Calu3 (cell line): Measurements from ENCODE around the gene NRG3. TPM values are rescaled to one million over a fixed set of nuclear protein-coding genes. Genes with fewer than 3 reads are reported as not detected.

Source experiments
- BruUV-seq: library from RNA; stranded (reverse); fragments of 400-500 nt; replicated peaks from 2 replicates; lab custom pipeline; 2021; lab: Mats Ljungman, UMichigan
- CTCF ChIA-PET: fragments of 300-600 bp; sonication (Branson Sonifier 250); formaldehyde crosslinking; loops from one replicate; lab custom pipeline; 2022; ENCODE audit warnings: antibody characterized with exemption; lab: Charles Lee
- DNase-seq: peaks from one replicate; pipeline ENCODE4 v3.0.0; 2022
- H3K27ac Mint-ChIP-seq: one replicate; pipeline ENCODE4 v1.8.0; 2022; ENCODE audit warnings: mixed read lengths; ENCODE audit not compliant: unreplicated experiment
- H3K27me3 Mint-ChIP-seq: one replicate; pipeline ENCODE4 v1.8.0; 2022; ENCODE audit warnings: mixed read lengths; ENCODE audit not compliant: unreplicated experiment
- H3K36me3 Mint-ChIP-seq: one replicate; pipeline ENCODE4 v1.8.0; 2022; ENCODE audit warnings: mild to moderate bottlenecking, moderate library complexity, mixed read lengths; ENCODE audit not compliant: insufficient read depth, unreplicated experiment
- H3K4me1 Mint-ChIP-seq: one replicate; pipeline ENCODE4 v1.8.0; 2022; ENCODE audit warnings: mild to moderate bottlenecking, low read depth, mixed read lengths; ENCODE audit not compliant: unreplicated experiment
- H3K4me3 Mint-ChIP-seq: one replicate; pipeline ENCODE4 v1.8.0; 2022; ENCODE audit warnings: mild to moderate bottlenecking, low read depth, moderate library complexity, mixed read lengths; ENCODE audit not compliant: unreplicated experiment
- H3K9me3 Mint-ChIP-seq: one replicate; pipeline ENCODE4 v1.8.0; 2022; ENCODE audit warnings: low read depth, mixed read lengths; ENCODE audit not compliant: unreplicated experiment
- intact Hi-C: fragments of 100-400 bp; cut with micrococcal nuclease; formaldehyde crosslinking; loops from one replicate; pipeline ENCODE4 v1.10.0; 2022; ENCODE audit not compliant: unreplicated experiment
- total RNA-seq: library from RNA; stranded (reverse); gene quantifications from 2 replicates; pipeline ENCODE4 v1.2.3, GENCODE V29; 2022
- TF ChIP-seq, protein P1 (sequence below): fragments of 200-600 bp; IDR thresholded peaks from one replicate; pipeline ENCODE4 v1.8.0; 2022; ENCODE audit warnings: antibody characterized with exemption; ENCODE audit not compliant: unreplicated experiment

The NRG3 gene
- total RNA-seq, 1 experiment from 2014 or later: 46.3 TPM

DNA sequence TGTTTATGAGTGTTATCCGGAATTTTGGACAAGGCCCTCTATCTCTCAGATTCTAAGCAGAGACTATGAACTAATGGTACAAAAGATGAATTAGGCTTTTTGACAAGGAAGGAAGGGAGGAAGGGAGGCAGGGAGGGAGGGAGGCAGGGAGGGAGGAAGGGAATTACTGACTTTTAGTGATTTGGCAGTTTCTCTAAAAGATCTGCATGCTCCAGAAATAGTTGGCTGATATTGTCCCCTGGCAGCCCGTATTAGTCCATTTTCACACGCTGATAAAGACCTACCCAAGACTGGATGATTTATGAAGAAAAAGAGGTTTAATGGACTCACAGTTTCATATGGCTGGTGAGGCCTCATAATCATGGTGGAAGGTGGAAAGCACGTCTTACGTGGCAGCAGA, 1093.5 kb downstream of the NRG3 start:
- no TSS peak for BruUV-seq
- CTCF ChIA-PET: interaction anchor here (1.5 kb wide), 1 partner anchor 157 kb away, joined by 3 read pairs; no protein-coding TSS in a partner anchor
- intact Hi-C loops: no loop called here

DNA sequence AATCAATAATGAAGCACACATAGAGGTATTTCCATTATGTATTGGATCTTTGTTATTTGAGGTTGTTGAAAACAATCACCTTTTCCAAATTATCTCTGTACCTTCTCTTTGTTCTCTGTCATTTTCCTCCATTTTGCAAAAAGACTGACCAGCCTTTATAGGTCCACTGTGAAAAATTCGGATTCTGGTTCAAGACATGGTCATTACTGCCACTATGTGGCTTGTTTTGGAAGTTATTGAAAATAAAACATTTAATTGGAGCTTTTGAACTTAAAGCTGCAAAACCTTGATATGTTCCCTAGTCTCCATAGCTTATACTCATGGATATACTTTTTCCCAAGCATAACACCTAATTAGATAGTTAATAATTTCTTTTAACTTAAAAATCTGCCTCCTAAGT, 1094.4 kb downstream of the NRG3 start:
- Mint-ChIP-seq H3K9me3 (no peaks in the 10 kb centered on the region), H3K4me3 (no peak overlapping the region), H3K27ac (no peak overlapping the region), H3K36me3 (no peaks in the 10 kb centered on the region), H3K27me3 (no peaks in the 10 kb centered on the region), H3K4me1 (no peaks in the 10 kb centered on the region)
- CTCF ChIA-PET: interaction anchor here (1.5 kb wide), 1 partner anchor 158 kb away, joined by 3 read pairs; no protein-coding TSS in a partner anchor
- no peak for DNase-seq
- intact Hi-C loops: loop anchor here (1.0 kb wide), 1 partner anchor 173 kb away; no protein-coding TSS in a partner anchor
- BruUV-seq: no TSS peak
- TF ChIP-seq, protein P1, sequence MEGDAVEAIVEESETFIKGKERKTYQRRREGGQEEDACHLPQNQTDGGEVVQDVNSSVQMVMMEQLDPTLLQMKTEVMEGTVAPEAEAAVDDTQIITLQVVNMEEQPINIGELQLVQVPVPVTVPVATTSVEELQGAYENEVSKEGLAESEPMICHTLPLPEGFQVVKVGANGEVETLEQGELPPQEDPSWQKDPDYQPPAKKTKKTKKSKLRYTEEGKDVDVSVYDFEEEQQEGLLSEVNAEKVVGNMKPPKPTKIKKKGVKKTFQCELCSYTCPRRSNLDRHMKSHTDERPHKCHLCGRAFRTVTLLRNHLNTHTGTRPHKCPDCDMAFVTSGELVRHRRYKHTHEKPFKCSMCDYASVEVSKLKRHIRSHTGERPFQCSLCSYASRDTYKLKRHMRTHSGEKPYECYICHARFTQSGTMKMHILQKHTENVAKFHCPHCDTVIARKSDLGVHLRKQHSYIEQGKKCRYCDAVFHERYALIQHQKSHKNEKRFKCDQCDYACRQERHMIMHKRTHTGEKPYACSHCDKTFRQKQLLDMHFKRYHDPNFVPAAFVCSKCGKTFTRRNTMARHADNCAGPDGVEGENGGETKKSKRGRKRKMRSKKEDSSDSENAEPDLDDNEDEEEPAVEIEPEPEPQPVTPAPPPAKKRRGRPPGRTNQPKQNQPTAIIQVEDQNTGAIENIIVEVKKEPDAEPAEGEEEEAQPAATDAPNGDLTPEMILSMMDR: no peak

More for the DNA sequence above, 1093.5 kb downstream of the NRG3 start:
- TF ChIP-seq, protein P1: no peak
- no peaks in the 10 kb centered on the region for H3K4me1 Mint-ChIP-seq
- H3K27me3 Mint-ChIP-seq: no peaks in the 10 kb centered on the region
- H3K27ac Mint-ChIP-seq: no peak overlapping the region
- H3K36me3 Mint-ChIP-seq: no peaks in the 10 kb centered on the region
- H3K4me3 Mint-ChIP-seq: no peak overlapping the region
- no peak for DNase-seq
- no peaks in the 10 kb centered on the region for H3K9me3 Mint-ChIP-seq

DNA sequence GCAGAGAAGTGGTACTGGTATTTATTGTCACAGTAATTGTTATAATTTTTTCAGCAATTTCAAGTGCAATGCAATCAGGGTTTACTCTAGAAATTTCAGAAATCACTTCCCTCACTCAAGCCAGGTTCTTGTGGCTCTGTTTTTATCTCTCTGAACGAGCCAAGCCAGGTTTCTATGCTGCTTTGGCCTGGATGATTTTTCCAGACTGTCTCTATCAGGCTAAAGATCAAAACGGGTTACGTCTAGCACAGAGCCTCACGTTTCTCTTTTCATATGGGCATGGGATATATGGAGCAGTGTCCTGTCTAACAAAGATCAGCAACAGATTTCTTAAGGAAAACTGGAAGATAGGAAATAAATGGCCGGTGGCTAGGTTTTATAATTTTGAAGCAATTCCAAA, 1105.3 kb downstream of the NRG3 start:
- no peak overlapping the region for H3K4me3 Mint-ChIP-seq
- TF ChIP-seq, protein P1: no peak
- no peaks in the 10 kb centered on the region for H3K27me3 Mint-ChIP-seq
- H3K9me3 Mint-ChIP-seq: no peaks in the 10 kb centered on the region
- H3K36me3 Mint-ChIP-seq: no peaks in the 10 kb centered on the region
- intact Hi-C loops: no loop called here
- no peak for DNase-seq
- BruUV-seq: no TSS peak
- H3K4me1 Mint-ChIP-seq: peaks cover 7% of the 10 kb centered on the region
- H3K27ac Mint-ChIP-seq: no peak overlapping the region
- CTCF ChIA-PET: no interaction called here

DNA sequence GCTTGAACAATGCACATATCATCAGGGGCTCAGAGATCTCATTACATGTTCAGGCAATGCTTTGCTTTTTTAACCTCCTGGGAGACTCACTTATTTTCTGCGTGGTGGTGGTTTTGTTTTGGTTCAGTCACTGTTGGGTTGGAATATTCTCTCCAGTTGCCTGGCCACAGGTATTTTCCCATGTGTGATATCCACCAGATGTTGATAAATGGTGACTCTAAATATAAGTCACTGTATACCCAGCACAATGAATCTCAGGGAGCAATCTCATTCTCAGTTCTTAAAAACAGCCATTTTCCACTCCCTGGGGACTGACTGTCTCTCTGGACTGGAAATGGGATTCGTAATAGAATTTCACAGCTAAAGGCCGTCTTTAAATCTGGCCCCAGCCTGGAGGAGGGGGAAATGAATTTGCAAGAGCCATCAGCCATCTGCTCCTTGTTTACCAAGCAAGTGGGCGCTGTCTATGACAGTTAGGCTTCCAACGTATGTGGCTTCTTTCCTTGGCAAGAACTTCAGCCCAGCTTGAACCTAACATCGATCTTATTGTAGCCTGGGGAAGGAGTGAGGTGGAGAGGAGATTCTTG, 1106.2 kb downstream of the NRG3 start:
- no peaks in the 10 kb centered on the region for H3K27me3 Mint-ChIP-seq
- no peaks in the 10 kb centered on the region for H3K9me3 Mint-ChIP-seq
- intact Hi-C loops: no loop called here
- no TSS peak for BruUV-seq
- H3K36me3 Mint-ChIP-seq: no peaks in the 10 kb centered on the region
- peaks cover 7% of the 10 kb centered on the region for H3K4me1 Mint-ChIP-seq
- no peak overlapping the region for H3K4me3 Mint-ChIP-seq
- DNase-seq: no peak
- H3K27ac Mint-ChIP-seq: no peak overlapping the region
- TF ChIP-seq, protein P1: no peak
- CTCF ChIA-PET: no interaction called here
